HepG2 (cell line): ENCODE measurements around the gene NDUFS2. TPM values are rescaled to one million over a fixed set of nuclear protein-coding genes. Genes with fewer than 3 reads are reported as not detected.

Experiments
- CCDC6 ChIP-seq: sonication (generic); formaldehyde crosslinking; IDR thresholded peaks from 2 replicates; pipeline ENCODE4 v1.8.1; 2022; ENCODE audit warnings: mild to moderate bottlenecking, missing genetic modification reagents, moderate library complexity
- HNF1A ChIP-seq, 2 experiments: sonication (generic) in 1 of 2; formaldehyde crosslinking in 1 of 2; IDR thresholded peaks; 2 replicates each; pipeline versions ENCODE4 v1.4.0 to v1.6.1; 2016 to 2020; ENCODE audit warnings: borderline replicate concordance in 1 of 2, low read depth in 1 of 2, mild to moderate bottlenecking in 1 of 2, missing genetic modification reagents in 1 of 2
- KDM6A ChIP-seq: IDR thresholded peaks from 2 replicates; pipeline ENCODE4 v1.6.1; 2016; ENCODE audit warnings: low read depth
- ZNF143 ChIP-seq: sonication (generic); formaldehyde crosslinking; IDR thresholded peaks from 2 replicates; pipeline ENCODE4 v1.4.0; 2020; ENCODE audit warnings: missing genetic modification reagents
- ZNF589 ChIP-seq: sonication (generic); formaldehyde crosslinking; conservative IDR thresholded peaks from 2 replicates; pipeline ENCODE4 v1.8.0; 2022; ENCODE audit warnings: mild to moderate bottlenecking, moderate library complexity, missing genetic modification reagents
- polyA plus RNA-seq, 8 experiments: library from polyadenylated mRNA; depleted of rRNA in 3 of 8; stranded (reverse) in 7 of 8; unstranded in 1 of 8; fragments of >200 nt; fragmentation: Illumina TruSeq in 4 of 8; extraction: Trizol in 4 of 8; gene quantifications; 2 replicates each; pipeline versions ENCODE4 v1.2.1 to v1.2.3, GENCODE V29; 2011 to 2016; ENCODE audit warnings: low read depth in 4 of 8, missing spikeins in 1 of 8, mixed read lengths in 1 of 8; ENCODE audit not compliant: insufficient read depth in 1 of 8
- total RNA-seq, 5 experiments: library from RNA; depleted of rRNA; stranded (reverse); fragments of >200 nt; fragmentation: Illumina TruSeq; extraction: Trizol; gene quantifications; 2 replicates each; pipeline ENCODE4 v1.2.3, GENCODE V29; 2016; ENCODE audit warnings: low read depth in 1 of 5
- TF ChIP-seq, protein P1 (sequence below): sonication (generic); formaldehyde crosslinking; IDR thresholded peaks from 2 replicates; pipeline ENCODE4 v1.4.0; 2020; ENCODE audit warnings: missing genetic modification reagents, borderline replicate concordance

The NDUFS2 gene
- total and polyA plus RNA-seq, 2 of the 13 experiments (the other 11 are each of a cell fraction or from before 2014, with no cell fraction given) = 89.9 to 118 TPM

GRCh38 chr1:161182214-161182613 lies 20.0 kb upstream of the NDUFS2 start (continued):
- TF ChIP-seq HNF1A (IDR thresholded peaks at IDR 0.05; ENCODE audit: low read depth) (no peak), HNF1A (CRISPR knock-in tag; IDR thresholded peaks at IDR 0.05; ENCODE audit: borderline replicate concordance) (no peak), KDM6A (CRISPR knock-in tag) (no peak), ZNF143 (CRISPR knock-in tag) (no peak), CCDC6 (CRISPR knock-in tag) (no peak), ZNF589 (CRISPR knock-in tag) (no peak)
- TF ChIP-seq, protein P1, sequence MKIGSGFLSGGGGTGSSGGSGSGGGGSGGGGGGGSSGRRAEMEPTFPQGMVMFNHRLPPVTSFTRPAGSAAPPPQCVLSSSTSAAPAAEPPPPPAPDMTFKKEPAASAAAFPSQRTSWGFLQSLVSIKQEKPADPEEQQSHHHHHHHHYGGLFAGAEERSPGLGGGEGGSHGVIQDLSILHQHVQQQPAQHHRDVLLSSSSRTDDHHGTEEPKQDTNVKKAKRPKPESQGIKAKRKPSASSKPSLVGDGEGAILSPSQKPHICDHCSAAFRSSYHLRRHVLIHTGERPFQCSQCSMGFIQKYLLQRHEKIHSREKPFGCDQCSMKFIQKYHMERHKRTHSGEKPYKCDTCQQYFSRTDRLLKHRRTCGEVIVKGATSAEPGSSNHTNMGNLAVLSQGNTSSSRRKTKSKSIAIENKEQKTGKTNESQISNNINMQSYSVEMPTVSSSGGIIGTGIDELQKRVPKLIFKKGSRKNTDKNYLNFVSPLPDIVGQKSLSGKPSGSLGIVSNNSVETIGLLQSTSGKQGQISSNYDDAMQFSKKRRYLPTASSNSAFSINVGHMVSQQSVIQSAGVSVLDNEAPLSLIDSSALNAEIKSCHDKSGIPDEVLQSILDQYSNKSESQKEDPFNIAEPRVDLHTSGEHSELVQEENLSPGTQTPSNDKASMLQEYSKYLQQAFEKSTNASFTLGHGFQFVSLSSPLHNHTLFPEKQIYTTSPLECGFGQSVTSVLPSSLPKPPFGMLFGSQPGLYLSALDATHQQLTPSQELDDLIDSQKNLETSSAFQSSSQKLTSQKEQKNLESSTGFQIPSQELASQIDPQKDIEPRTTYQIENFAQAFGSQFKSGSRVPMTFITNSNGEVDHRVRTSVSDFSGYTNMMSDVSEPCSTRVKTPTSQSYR = no peak
